ENCODE results near the gene GRAMD2A. TPM values are rescaled to one million over a fixed set of nuclear protein-coding genes. Genes with fewer than 3 reads are reported as not detected.
A peak's percentile ranks its signal among the peaks of the same experiment; 100 is the strongest.

Gene GRAMD2A
- total and polyA plus RNA-seq, 3 donors from 2014 or later, result 0.31 to 3.1 (median 1.4) TPM

- 0 to 1% methylated on average over 18 to 29 of the region's 29 CpGs for WGBS, 2 donors
- Histone ChIP-seq H3K9me3 (no peaks in the 10 kb centered on the region), H3K4me3 (peak overlapping the region; percentile 84 to 93), H3K27ac (peak overlapping the region; percentile 96), H3K36me3 (ENCODE audit: low read depth, missing control alignments) (no peaks in the 10 kb centered on the region), H3K27me3 (no peaks in the 10 kb centered on the region), H3K4me1 (peaks cover 47% of the 10 kb centered on the region)
- no peak for DNase-seq
- TF ChIP-seq CTCF (IDR thresholded peaks at IDR 0.05), result no peak
- no peak for TF ChIP-seq POLR2A (IDR thresholded peaks at IDR 0.05)
- intact Hi-C loops (cut with DNase I; ENCODE audit: low total_unique reads), result loop anchor here (2.0 kb wide), 1 partner anchor 43 kb away; the partner anchor contains the start of gene PARP6
Observed at GRCh38 chr15:72229947-72230196, 32.3 kb upstream of the GRAMD2A start.

GRCh38 chr15:72229076-72229946 lies 31.7 kb upstream of the GRAMD2A start:
- Histone ChIP-seq H3K27me3 (no peaks in the 10 kb centered on the region), H3K9me3 (no peaks in the 10 kb centered on the region), H3K4me1 (peaks cover 47% of the 10 kb centered on the region), H3K4me3 (peak overlapping the region; percentile 84 to 93), H3K27ac (peak overlapping the region; percentile 96), H3K36me3 (ENCODE audit: low read depth, missing control alignments) (no peaks in the 10 kb centered on the region)
- intact Hi-C loops (cut with DNase I; ENCODE audit: low total_unique reads), result no loop called here
- TF ChIP-seq POLR2A (IDR thresholded peaks at IDR 0.05), result no peak
- no peak for TF ChIP-seq CTCF (IDR thresholded peaks at IDR 0.05)
- no peak for DNase-seq
- 3% methylated on average over 25 of the region's 25 CpGs for WGBS, 2 donors

GRCh38 chr15:72227720-72228119 lies 30.1 kb upstream of the GRAMD2A start:
- H3K4me3 ChIP-seq, result peak overlapping the region in 1 of 2 donors; percentile 10
- no peaks in the 10 kb centered on the region for H3K36me3 ChIP-seq (ENCODE audit: low read depth, missing control alignments)
- no peak for DNase-seq
- H3K27ac ChIP-seq, result peak overlapping the region in 1 of 2 donors; percentile 4
- H3K9me3 ChIP-seq, result no peaks in the 10 kb centered on the region
- intact Hi-C loops (cut with DNase I; ENCODE audit: low total_unique reads), result no loop called here
- TF ChIP-seq CTCF (IDR thresholded peaks at IDR 0.05) (no peak), POLR2A (IDR thresholded peaks at IDR 0.05) (no peak)
- H3K4me1 ChIP-seq, result peaks cover 47% of the 10 kb centered on the region
- no peaks in the 10 kb centered on the region for H3K27me3 ChIP-seq
- WGBS, 2 donors, result 56 to 65% methylated on average over 4 of the region's 4 CpGs

- intact Hi-C loops (cut with DNase I; ENCODE audit: low total_unique reads), result no loop called here
- DNase-seq, result no peak
- H3K4me3 ChIP-seq, result no peak overlapping the region
- TF ChIP-seq CTCF (IDR thresholded peaks at IDR 0.05) (no peak), POLR2A (IDR thresholded peaks at IDR 0.05) (no peak)
- WGBS, 2 donors, result 53 to 56% methylated on average over 8 of the region's 8 CpGs
- no peaks in the 10 kb centered on the region for H3K36me3 ChIP-seq (ENCODE audit: low read depth, missing control alignments)
- H3K27me3 ChIP-seq, result no peaks in the 10 kb centered on the region
- H3K27ac ChIP-seq, result peak overlapping the region in 1 of 2 donors; percentile 41
- no peaks in the 10 kb centered on the region for H3K9me3 ChIP-seq
- H3K4me1 ChIP-seq, result peaks cover 47% of the 10 kb centered on the region
Observed at GRCh38 chr15:72227192-72227586, 29.6 kb upstream of the GRAMD2A start.

- Histone ChIP-seq H3K4me1 (peaks cover 39% of the 10 kb centered on the region), H3K27ac (no peak overlapping the region), H3K9me3 (no peaks in the 10 kb centered on the region), H3K4me3 (no peak overlapping the region), H3K36me3 (ENCODE audit: low read depth, missing control alignments) (no peaks in the 10 kb centered on the region), H3K27me3 (no peaks in the 10 kb centered on the region)
- intact Hi-C loops (cut with DNase I; ENCODE audit: low total_unique reads), result no loop called here
- TF ChIP-seq CTCF (IDR thresholded peaks at IDR 0.05) (no peak), POLR2A (IDR thresholded peaks at IDR 0.05) (no peak)
- WGBS, 2 donors, result 90 to 93% methylated on average over 10 of the region's 10 CpGs
- DNase-seq, result no peak
Observed at GRCh38 chr15:72223278-72223677, 25.7 kb upstream of the GRAMD2A start.
